NCI-H146 treated with DMSO at 0.1 percent for 48 hours (cell line): Measurements from ENCODE around the gene CDKN2C.
"Not testable (repeated sequence)": the region's sequence is repeated elsewhere in the genome, so short reads cannot be mapped to it uniquely, and the experiment has no call there.

Experiments used
- DNase-seq: peaks from one replicate; lab custom pipeline; 2025; ENCODE audit not compliant: unreplicated experiment; lab: John Stamatoyannopoulos, UW

The CDKN2C gene

GRCh38 chr1:50978144-50978851 is 8.3 kb downstream of the CDKN2C start:
- peak; percentile 64 for DNase-seq

GRCh38 chr1:50978852-50979781 is 9.1 kb downstream of the CDKN2C start:
- no peak for DNase-seq

GRCh38 chr1:50979937-50980336 is 9.9 kb downstream of the CDKN2C start:
- no peak for DNase-seq

GRCh38 chr1:50980505-50980904 is 10.5 kb downstream of the CDKN2C start:
- no peak for DNase-seq

GRCh38 chr1:50981741-50982140 is 11.7 kb downstream of the CDKN2C start:
- DNase-seq: peak; percentile 74

- DNase-seq: no peak
These were observed 12.6 kb downstream of the CDKN2C start for GRCh38 chr1:50982611-50983010.

GRCh38 chr1:50983219-50983802 is 13.3 kb downstream of the CDKN2C start:
- peak; percentile 39 for DNase-seq

GRCh38 chr1:50985094-50985493 is 15.0 kb downstream of the CDKN2C start:
- no peak for DNase-seq

- DNase-seq: no peak
These were observed 16.6 kb downstream of the CDKN2C start for GRCh38 chr1:50986653-50987052.

GRCh38 chr1:50989694-50990093 is 19.6 kb downstream of the CDKN2C start:
- DNase-seq: no peak

- DNase-seq: no peak
These were observed 22.7 kb downstream of the CDKN2C start for GRCh38 chr1:50992532-50993318.

- DNase-seq: no peak
These were observed 23.6 kb downstream of the CDKN2C start for GRCh38 chr1:50993645-50994044.

GRCh38 chr1:50994997-50995396 is 25.0 kb downstream of the CDKN2C start:
- DNase-seq: no peak

GRCh38 chr1:50995651-50996050 is 25.6 kb downstream of the CDKN2C start:
- peak; percentile 81 for DNase-seq

- no peak for DNase-seq
These were observed 26.0 kb downstream of the CDKN2C start for GRCh38 chr1:50996083-50996482.

- DNase-seq: not testable (repeated sequence)
These were observed 29.3 kb downstream of the CDKN2C start for GRCh38 chr1:50999375-50999774.

- DNase-seq: no peak
These were observed 30.1 kb downstream of the CDKN2C start for GRCh38 chr1:51000160-51000559.

GRCh38 chr1:51000651-51001050 is 30.6 kb downstream of the CDKN2C start:
- no peak for DNase-seq

GRCh38 chr1:51002516-51002915 is 32.5 kb downstream of the CDKN2C start:
- no peak for DNase-seq

GRCh38 chr1:51005549-51005948 is 35.5 kb downstream of the CDKN2C start:
- DNase-seq: not testable (repeated sequence)

- no peak for DNase-seq
These were observed 39.3 kb downstream of the CDKN2C start for GRCh38 chr1:51009381-51009780.
